T follicular helper cell (primary cell): ENCODE data around the gene SF3A2.

Experiments used
- DNase-seq: peaks from one replicate; pipeline ENCODE4 v3.0.0-alpha.2; 2020; ENCODE audit warnings: low read depth

The SF3A2 gene

DNA sequence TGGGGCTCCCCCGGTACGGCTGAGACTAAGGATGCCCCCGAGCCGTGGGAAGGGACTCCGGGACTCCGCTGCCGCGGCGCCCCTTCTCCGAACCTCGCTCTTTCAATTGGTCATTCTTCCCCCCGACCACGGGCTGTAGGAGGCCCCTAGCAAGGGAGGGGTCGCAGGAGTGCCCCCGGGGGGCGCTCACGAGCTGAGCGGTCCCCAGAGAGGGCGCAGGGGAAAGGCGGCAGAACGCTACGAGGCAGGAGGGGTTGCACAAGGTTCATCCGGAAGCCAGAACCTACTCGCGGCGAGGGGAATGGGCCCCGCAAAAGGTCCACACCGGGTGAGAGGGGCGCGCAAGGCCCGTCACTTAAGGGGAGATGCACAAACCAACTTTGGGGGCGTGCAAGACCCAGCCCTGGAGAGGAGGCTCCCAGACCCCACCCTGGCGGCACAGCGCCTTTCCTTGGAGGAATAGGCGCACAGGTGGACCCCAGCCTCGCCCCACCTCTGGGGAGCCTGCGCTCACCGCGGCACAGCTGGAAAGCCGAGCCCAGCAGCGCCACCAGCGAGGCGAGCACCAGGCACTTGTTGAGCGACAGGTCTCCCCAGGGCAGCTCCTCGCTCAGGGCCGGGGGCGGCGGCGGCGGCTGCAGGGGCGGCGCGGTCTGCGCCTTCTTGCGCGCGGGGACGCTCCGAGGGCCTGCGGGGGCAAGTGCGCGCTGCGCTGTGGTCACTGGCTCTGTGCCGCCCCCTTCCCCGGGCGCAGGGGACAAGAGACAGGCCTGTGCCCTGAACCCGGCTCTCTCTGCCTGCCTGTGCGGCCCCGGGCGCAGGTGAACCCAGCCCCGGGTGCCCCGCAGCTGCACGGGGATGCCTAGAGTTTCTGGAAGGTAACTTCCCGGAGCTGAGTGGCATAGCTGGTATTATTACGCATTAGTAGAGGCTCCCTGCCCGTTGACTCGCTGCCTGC is 16.8 kb downstream of the SF3A2 start:
- no peak for DNase-seq

DNA sequence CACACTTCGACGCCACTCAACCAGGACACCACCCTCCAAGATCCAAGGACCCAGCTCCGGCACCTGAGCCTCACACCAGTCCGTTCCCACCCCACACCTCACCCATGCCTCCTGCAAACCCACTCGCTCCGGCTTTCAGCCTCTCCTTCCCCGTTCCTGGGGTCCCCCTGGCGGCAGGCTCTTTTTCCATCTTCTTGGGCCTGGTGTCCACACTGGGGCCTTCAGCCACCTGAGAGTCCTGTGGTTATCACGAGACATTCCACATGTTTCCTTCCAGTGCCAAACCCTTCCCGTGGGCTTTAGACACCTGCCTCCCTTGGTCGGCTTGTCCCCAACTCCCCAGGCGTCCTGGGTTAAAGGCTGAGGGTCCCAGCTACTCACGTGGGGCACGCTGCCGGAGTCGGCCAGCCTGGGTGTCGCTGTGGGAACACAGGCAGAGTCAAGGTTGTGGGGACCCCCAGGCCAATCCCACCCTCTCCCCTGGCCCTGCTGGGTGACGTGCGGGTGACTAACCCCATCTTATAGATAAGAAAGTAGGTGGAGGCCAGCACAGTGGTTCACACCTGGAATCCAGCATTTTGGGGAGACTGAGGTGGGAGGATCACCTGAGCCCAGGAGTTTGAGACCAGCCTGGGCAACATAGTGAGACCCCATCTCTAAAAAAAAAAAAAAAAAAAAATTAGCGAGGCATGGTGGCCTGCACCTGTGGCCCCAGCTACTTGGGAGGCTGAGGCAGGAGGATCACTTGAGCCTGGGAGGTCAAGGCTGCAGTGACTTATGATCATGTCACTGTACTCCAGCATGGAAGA is 17.6 kb downstream of the SF3A2 start:
- no peak for DNase-seq

DNA sequence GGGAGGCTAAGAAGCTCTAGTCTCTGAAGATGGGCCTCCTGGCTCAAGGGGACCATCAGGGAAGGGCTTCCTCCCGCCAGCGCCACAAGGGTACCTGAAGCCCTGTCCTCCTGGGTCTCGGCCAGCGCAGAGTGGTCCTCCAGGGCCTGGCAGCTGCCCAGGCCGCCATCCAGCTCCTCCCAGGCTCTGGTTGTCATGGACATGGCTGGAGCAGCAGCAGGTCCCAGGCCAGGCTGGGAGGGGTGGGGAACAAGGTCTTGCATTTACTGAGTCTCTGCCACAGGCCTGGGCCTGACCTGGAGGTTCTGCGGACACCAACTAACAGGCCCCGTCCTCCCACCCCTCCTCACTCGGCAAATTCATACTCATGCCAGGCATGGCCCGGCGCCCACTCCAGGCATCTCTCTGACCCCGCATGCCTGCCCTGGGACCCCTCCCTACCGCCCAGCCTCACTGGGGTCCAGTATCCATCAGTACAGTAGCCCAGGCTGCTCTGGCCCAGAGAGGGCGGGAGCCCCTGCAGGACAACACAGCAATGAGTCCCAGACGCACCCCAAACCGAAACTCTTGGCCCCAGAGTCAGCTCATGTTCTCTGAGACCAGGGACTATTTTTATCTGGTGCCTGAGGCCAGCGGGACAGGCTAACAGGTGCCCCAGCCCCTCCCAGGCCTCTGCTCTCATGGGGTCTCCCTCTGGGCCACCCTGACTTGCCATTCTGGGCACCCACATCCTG is 18.7 kb downstream of the SF3A2 start:
- DNase-seq, result no peak

DNA sequence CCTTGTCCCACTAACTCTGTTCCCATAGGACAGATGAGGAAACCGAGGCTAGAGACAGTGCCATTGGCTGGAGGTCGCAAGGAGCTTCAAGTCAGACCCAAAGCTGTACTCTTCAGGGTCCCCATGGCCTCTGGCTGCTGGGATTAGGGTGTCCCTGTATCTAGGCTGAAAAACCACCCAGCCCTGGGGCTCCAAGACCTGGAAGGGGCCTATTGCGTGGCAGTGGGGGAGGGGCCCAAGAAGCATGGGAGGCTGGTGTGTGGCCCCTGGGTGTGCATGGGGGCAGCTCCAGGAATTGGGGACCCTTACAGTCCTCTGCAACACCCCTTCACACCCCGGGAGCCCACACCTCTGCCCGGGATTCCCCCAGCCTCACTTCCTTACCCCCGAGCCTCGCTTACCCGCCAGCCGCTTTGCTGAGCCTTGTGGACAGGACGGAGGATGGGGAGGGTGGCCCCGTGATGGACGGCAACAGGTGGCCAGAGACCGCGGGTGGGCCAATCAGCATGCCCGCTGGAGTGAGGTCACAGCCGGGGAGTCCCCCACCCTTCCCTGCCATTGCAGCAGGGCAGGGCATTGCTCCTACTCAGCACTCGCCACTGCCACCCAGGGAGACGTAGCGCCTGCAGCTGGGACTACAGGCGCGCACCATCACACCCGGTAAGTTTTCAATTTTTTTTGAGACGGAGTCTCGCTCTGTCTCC is 19.5 kb downstream of the SF3A2 start, which contains the start of gene JSRP1:
Gene JSRP1, minus strand, starts transcription at position 436 of the 704 bp plus-strand sequence. CDS start 1,103 bp downstream, outside the sequence.
- no peak for DNase-seq

DNA sequence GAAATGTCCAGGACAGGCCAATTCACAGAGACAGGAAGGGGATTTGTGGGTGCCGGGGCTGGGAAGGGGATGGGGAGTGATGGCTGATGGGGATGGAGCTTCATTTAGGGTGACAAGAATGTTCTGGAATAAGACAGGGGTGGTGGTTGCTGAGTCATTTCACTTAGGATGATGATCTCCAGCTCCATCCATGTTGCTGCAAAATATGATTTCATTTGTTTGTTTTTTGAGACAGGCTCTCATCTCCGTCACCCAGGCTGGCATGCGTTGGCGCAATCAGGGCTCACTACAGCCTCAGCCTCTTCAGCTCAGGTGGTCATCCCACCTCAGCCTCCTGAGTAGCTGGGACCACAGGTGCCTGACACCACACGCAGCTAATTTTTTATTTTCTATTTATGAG is 22.7 kb downstream of the SF3A2 start:
- no peak for DNase-seq

DNA sequence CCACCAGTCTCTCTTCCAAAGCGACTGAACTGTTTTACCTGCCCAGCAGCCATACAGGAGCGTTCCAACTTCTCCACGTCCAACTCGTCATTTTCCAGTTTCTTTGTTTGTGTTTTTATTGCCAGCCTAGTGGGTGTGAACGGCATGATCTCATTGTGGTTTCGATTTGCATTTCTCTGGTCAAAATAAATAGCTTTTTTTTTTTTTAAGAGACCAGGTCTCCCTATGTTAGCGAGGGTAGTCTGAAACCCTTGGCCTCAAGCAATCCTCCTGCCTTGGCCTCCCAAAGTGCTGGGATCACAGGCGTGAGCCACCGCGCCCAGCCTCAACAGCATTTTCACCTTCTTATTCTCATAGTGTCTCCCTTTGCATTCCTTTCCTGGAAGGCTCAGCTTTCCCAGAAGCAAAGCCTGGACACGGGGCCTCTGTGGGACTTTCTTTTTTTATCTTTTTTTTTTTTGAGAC is 23.7 kb downstream of the SF3A2 start:
- no peak for DNase-seq

DNA sequence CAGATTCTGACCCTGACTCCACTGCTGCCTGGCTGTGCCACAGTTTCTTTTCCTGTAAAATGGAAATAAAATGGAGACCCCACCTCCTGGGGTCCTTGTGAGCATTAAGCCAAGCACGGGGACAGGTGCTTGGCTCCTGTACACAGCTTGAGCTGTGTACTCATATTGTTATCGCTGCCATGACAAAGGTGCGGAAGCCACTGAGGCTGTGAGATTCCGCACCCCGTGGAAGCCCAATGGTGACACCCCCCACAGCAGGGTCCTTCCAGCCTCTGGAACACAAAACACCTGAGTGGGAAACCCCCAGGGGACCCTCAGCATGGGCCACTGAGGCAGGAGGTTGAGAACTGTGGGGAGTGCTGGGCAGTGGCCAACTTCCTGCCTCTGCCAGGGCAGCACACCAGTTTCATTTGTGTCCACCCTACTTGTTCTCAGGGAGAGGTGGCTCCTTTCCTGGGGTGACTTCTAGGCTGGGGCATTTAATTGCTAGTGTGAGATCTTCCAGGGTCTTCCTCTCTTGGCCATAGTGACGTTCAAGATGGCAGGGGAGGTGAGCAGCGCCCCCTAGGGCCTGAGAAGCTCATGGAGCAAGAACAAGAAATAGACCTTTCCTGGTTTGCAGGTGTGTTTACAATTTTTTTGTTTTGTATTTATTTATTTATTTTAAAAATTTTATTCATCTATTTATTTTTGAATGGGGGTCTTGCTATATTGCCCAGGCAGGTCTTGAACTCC is 25.0 kb downstream of the SF3A2 start:
- DNase-seq, result no peak

DNA sequence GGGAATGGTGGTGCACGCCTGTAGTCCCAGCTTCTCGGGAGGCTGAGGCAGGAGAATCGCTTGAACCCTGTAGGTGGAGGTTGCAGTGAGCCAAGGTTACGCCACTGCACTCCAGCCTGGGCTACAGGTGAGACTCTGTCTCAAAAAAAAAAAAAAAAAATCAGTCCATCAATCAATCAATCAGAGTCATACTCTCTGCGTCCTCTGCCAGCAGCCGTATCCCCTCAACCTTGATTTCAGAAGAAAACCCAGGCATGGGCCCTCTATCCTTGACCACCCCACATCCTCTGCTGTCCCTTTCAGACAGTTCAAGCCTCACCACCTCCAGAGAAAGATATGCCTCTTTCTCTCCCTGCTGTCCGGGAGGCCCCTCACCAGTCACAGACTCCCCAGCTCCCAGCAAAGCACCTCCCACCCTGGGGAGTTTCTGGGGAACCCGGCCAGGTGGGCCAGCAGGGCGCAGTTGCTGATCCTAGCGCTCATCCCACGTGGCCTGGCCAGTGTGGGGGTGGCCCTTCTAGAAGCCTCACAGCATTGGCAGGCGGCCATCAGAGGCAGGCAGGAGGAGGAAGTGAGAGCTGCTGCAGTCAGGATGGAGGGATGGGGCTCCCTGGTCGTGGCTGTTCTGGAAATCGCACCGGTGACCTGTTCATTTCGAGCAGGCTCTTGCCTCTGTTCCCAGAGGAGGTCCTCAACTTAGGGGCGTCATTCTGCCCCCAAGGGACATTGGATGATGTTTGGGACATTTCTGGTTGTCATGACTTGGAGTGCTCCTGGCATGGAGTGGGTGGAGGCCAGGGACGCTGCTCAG is 29.8 kb downstream of the SF3A2 start:
- no peak for DNase-seq

DNA sequence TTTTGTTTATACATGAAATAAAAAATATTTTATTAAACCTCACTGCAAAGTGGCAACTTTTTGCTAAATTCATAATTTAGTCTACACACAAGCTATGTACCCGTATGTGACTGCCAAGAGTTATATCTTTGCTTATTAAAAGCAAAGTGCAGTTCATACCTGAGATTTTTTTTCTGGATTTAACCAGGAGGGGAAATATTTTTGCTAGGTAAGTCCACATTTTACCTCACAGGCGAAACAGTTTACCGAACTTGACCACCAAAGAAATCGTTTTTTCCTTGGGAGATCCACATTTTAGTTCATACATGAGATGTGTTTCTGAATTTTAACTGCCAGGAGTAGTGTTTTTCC is 31.8 kb downstream of the SF3A2 start:
- DNase-seq, result no peak

DNA sequence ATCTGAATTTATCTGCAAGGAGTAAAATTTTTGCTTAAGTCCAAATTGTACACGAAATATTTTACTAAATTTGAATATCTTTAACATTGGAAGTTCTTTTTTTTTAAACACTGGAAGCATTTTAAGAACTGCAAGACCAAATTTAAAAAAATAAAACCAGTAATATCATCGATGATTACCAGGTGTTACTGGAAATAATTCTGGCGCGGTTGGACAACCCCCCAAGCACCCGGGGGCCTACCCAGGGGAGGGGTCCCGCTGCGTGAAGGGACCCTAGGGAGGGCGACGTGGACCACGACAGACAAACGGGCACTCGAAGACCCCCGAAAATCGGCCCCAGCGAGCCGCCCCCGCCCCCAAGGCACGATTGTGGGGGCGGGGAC is 32.2 kb downstream of the SF3A2 start:
- no peak for DNase-seq

DNA sequence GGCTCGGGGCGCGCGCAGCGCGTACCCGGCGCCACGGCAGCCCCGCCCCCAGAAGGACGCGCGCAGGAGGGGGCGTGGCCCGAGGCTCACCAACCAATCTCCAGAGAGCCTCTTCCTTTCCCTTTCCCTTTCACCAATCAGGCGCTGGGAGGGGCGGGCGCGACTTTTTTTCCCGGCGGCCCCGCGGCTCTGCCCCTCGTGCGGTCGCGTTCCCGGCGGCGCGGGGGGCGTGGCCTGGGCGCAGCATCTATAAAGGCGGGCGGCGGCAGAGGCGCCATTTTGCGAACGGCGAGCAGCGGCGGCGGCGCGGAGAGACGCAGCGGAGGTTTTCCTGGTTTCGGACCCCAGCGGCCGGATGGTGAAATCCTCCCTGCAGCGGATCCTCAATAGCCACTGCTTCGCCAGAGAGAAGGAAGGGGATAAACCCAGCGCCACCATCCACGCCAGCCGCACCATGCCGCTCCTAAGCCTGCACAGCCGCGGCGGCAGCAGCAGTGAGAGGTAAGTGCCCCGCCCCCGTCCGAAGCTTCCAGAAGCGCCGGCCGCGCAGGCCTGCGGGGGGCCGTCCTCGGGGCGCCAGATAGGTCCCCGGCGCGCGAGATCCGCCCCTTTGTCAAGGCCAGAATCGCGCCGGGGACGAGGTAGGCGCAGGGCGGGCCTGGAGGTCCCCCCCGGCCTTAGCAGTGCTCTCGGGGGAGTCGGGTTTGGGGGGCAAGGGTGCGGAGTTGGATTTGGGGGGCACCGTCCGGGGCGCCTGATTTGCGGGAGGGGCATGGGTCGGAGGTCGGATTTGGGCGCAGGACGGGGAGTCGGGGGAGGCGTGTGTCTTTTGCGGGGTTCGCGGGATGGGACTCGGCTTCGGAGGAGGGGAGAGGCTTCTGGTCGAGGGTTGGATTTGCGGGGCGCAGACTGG is 32.9 kb downstream of the SF3A2 start:
- DNase-seq, result peak; percentile 99

DNA sequence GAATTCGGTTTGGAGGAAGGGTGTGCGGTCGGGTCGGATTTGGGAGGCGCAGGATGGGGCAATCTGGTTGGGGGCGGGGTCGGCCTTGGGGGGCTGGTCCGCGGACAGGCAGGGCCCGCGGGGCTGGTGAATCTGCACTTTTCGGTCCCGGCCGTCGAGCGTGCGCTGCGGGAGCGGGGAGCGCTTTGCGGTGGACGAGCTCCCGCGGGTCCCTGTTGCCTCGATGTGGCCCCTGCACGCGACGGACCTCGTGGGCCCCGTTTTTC is 33.5 kb downstream of the SF3A2 start:
- DNase-seq, result no peak

DNA sequence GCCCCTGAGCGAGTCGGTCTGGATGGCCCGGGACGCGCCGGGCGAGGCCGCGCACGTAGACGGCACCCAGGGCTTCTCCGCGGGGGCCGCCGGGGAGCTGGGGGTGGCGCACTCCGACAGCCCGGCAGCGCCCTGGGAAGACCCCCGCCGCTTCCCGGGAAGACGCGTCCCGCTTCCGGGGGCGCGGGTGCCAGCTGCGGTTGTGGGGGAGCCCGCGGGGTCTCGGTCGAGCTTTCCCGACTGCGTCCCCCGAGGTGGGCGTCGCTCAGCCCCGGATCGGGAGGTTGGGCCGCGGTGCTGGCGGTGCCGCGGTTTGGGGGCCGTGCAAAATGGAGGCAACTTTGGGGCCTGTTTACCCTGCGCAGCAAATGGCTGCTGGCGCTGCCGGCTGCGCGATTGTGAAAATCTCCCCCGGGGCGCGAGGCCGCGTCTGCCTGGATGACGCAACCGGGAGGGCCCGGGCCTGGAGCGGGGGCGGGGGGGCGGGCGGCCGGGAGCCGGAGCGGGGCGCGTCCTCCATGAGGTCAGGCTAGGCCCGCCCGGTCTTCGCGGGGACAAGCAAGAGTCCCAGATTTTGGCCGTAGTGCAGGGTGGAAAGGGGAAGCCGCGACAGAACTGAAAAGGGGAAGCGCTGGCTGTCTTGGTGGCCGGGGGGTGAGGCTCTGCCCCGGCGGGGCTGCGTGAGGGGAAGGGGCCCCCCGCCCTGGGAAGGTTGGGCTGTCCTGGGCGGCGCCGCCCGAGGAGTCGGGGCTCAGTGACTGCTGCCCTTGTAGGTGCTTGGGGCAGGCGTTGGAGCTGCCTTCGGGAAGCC is 34.0 kb downstream of the SF3A2 start:
- peak; percentile 62 for DNase-seq

DNA sequence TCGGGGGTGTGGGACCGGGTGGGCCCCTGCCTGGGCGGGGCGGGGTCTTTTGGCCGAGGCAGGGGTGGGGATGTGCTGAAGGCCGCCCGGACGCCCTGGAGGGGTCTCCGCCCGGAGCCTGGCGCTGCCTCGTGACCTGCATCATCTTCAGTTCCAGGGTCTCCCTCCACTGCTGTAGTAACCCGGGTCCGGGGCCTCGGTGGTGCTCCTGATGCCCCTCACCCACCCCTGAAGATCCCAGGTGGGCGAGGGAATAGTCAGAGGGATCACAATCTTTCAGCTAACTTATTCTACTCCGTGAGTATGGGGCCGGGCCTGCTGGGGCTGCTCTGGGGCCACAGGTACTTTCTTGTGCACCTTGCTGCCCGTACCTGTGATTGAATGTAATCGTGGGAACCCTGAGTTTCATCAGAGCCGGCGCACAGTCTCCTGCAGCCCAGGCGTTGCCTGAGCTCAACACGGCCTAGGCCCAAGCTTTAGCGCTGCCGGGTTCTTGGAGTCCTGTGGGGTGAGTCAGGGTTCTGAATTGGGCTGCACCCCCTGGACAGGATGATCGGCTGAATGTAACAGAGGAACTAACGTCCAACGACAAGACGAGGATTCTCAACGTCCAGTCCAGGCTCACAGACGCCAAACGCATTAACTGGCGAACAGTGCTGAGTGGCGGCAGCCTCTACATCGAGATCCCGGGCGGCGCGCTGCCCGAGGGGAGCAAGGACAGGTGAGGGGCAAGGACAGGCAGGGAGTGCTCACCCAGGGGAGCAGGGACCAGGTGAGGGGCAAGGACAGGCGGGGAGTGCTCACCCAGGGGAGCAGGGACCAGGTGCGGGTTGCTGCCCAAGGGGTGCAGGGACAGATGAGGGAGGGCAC is 34.8 kb downstream of the SF3A2 start:
- no peak for DNase-seq

DNA sequence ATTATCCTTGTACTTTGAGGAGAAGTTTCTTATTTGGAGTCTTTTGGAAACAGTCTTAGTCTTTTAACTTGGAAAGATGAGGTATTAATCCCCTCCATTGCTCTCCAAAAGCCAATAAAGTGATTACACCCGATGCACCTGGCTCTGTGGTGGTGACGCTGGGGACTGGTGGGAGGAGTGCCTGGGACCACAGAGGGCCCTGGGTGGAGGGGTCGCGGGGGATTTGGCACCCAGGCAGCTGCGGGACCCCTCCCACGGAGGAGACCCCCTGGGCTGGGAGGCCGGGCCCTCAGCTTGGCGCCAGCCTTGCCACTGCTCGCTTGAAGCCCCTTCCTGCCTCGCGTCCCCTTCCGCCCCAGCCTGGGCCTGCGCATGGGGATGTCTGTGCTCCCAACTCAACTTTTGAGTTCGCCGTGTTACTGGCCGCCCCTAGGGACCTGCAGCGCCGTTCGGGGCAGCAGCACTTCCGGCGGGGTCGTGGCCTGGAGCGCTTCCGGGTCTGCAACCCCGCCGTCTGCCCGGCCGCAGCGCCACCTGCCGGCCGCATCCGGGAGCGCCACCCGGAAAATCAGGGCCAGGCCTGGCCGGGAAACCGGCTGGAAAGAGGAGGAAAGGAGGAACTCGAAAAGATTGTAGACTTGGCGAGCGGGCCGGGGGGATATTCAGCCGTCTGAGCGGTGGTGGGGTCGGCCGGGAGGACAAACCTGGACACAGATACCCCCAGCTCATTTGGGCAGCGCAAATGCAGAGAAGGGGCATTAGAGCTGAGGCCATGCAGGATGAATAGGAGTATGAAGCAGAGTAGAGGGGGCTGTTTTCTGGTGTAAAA is 36.9 kb downstream of the SF3A2 start:
- peak; percentile 64 for DNase-seq

DNA sequence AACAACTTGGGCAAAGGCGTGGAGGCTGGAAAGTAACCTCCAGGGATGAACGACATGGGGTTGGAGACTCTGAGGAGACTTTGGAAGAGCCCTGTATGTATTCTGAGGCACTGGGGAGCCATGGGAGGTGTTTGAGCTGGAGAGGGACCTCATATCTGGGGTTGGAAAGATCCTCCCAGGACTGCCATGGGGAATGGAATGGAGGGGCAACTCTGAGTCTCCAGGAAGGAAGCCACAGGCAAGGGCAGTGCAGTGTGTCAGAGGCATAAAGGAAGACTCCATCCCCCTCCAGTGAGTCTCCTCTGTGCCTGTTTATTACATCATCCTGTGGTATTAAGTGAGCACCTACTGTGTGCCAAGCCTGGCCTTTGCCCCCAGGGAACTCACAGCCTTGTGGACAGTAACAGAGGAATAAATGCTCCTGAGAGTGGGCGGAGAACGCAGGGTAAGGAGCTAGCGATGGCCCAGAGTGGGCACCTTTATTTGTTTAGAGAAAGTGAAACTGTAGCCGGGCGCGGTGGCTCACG is 37.6 kb downstream of the SF3A2 start:
- no peak for DNase-seq
